Measurements from ENCODE around the gene TMEM141.

The TMEM141 gene

DNA sequence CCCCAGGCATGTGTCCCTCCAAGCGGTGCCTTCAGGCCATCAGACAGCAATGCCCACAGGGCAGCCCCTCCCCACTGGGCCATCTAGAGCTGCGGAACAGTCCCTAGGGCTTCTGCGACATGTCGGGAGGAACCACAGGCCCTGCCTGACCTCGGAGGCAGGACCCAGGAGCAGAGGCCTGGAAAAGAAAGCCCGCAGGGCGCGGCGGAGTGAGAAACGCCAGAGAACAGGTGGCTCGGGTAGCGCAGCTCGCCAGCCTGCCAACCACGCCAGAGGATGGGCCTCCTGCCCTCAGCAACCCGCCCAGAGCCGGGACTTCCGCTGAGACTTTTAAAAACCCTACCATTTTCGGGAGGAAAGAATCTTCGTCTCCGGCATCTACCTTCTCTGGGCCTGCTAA is 33.8 kb upstream of the TMEM141 start:
- no peak overlapping the region for H3K27ac ChIP-seq
- TF ChIP-seq, protein P1, sequence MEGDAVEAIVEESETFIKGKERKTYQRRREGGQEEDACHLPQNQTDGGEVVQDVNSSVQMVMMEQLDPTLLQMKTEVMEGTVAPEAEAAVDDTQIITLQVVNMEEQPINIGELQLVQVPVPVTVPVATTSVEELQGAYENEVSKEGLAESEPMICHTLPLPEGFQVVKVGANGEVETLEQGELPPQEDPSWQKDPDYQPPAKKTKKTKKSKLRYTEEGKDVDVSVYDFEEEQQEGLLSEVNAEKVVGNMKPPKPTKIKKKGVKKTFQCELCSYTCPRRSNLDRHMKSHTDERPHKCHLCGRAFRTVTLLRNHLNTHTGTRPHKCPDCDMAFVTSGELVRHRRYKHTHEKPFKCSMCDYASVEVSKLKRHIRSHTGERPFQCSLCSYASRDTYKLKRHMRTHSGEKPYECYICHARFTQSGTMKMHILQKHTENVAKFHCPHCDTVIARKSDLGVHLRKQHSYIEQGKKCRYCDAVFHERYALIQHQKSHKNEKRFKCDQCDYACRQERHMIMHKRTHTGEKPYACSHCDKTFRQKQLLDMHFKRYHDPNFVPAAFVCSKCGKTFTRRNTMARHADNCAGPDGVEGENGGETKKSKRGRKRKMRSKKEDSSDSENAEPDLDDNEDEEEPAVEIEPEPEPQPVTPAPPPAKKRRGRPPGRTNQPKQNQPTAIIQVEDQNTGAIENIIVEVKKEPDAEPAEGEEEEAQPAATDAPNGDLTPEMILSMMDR (conservative IDR thresholded peaks at IDR 0.05) = no peak

DNA sequence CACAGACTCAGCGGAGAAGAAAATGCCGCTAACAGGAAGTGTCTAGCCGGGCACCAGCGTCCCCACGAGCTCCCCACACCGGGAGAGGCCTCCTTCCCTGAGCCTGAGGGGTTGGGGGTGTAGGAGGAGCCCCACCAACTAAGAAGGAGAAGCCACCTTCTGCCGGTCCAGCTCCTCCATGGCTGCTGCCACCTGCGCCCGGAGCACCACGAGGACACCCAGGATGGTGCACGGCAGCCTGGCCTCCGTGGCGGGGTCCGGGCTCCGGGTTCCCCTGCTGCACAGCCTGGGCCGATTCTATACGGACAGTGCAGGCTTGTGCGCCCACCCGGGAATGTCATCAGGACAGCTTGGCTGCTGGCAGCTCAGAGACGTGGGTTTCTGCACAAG is 33.4 kb upstream of the TMEM141 start:
- TF ChIP-seq, protein P1 (conservative IDR thresholded peaks at IDR 0.05) = no peak
- H3K27ac ChIP-seq = no peak overlapping the region

DNA sequence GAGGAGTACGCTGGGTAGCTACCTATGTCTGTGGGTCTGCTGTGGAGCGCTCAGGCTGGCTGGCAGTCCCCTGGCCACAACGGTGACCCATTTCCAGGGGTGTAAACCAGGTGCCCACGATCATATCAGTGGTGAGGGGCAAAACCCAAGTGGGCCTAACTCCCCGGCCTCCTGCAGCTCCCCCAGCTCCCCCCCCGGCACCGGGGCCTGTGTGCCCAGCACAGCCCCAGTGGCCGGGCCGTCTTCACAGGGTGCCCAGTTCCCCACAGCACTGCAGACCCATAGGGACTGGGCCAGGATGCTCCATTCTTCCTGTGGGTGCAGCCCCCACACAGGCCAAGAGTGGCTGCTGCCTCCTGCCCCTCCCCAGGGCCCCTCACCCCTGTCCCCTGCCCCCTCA is 32.1 kb upstream of the TMEM141 start:
- H3K27ac ChIP-seq = no peak overlapping the region
- TF ChIP-seq, protein P1 (conservative IDR thresholded peaks at IDR 0.05) = no peak

DNA sequence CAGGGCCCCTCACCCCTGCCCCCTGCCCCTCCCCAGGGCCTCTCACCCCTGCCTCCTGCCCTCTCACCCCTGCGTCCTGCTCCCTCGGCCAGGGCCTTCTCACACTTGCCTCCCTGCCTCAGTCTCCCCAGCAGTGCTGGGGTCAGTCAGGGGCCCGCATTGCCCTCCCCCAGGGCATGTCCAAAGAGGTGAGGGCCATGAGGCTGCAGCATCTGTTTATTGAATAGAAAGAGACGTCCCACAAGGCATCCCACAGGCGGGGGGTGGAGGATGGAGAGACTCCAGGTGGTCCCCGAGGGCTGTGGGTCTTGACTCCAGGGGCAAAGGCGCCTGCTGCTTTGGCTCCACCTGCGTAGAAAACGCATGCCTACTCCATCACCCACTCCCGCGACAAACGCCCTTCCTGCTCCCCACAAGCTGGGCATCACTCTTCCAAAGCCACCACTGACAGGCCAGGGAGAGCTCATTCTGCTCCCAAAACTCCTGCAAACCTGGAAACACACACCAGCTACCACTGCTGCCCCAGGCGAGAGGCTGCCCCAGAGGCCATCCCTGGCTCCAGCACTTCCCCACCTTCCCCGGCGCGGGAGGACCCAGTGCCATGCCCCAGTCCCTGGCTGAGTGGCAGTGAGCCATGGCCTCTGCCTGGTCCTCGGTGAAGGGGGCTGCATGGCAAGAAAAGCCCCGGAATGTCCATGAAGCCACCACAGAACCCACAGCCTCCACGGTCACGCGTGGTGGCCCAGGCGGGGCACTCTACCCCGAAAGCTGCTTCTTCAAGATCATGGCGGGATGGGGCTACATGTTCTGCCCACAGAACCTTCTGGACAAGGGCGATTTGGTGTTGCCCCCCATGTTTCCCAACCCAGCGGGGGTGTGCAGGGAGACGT is 31.5 kb upstream of the TMEM141 start:
- TF ChIP-seq, protein P1 (conservative IDR thresholded peaks at IDR 0.05) = no peak
- no peak overlapping the region for H3K27ac ChIP-seq

DNA sequence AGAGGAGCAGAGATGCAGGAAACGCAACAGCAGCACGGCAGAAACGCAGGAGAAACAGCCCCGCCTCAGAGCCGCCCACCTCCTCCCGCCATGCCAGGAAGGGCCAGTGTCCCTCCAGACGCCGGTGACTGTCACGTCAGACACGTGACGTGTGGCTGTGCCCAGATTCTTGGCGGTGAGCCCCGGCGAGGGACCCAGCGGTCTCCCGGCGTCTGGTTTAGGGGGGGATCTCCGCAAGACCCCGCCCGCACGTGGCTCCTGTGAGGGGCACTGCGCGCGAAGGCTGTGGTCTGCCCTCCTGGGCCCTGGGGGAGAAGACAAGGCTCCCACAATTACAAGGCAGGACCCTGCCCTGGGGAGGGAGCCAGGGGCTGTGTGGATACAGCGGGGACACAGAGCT is 30.7 kb upstream of the TMEM141 start:
- peak overlapping the region; percentile 20; the same call in 1 of the 2 replicates for H3K27ac ChIP-seq
- TF ChIP-seq, protein P1 (conservative IDR thresholded peaks at IDR 0.05) = no peak

DNA sequence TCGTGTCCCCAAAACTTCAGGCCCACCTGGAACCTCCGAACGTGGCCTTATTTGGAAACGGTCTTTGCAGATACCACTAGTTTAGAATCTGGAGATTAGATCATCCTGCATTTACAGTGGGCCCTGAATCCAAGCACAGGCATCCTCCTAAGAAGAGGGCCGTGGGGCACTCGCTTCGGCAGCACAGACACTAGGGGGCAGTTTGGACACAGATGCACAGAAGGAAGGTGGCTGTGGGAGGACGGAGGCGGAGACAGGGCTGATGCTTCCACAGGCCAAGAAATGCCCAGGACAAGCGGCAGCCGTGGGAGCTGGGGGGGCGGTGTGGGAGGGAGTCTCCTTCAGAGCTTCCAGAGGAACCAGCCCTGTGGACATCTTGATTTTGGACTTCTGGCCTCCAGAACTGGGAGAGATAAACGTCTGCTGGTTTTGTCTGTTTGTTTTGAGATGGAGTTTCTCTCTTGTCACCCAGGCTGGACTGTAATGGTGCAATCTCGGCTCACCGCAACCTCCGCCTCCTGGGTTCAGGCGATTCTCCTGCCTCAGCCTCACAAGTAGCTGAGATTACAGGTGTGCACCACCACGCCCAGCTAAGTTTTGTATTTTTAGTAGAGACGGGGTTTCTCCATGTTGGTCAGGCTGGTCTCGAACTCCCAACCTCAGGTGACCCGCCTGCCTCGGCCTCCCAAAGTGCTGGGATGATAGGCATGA is 30.2 kb upstream of the TMEM141 start:
- H3K27ac ChIP-seq = peak overlapping the region; percentile 20; the same call in 1 of the 2 replicates
- TF ChIP-seq, protein P1 (conservative IDR thresholded peaks at IDR 0.05) = peak; percentile 89

DNA sequence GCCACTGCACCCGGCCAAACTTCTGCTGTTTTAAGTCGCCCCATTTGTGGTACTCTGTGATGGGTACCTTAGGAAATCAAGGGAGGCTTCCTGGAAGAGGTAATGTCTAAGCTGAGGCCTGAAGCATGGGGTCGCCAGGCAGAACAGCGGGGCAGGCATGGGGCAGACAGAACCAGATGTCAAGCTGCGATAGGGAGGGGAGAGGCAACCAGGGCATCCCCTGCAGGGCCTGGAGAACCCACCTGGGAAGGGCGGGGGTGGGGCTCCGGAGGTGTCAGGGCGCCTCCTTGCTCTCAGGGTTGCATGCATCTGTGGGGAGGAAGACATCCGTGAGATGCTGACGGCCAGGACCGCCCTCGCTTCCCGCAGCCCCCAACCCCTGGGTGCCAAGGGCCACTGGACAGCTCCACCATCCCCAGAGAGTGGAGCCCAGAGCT is 29.6 kb upstream of the TMEM141 start:
- peak overlapping the region; percentile 20; the same call in 1 of the 2 replicates for H3K27ac ChIP-seq
- TF ChIP-seq, protein P1 (conservative IDR thresholded peaks at IDR 0.05) = no peak

All from VCaP (cell line).